Mammary epithelial cell (primary cell): Measurements from ENCODE around the gene MOV10L1.

Source experiments
- EZH2 ChIP-seq: IDR thresholded peaks from 2 replicates; pipeline ENCODE4 v1.6.1; 2012; ENCODE audit warnings: low read length, inconsistent platforms, borderline replicate concordance
- TF ChIP-seq, protein P1 (sequence below), 2 donors: IDR thresholded peaks in 1 of 2; conservative IDR thresholded peaks in 1 of 2; 2 replicates each; pipeline ENCODE4 v1.5.1; 2011 to 2012; ENCODE audit warnings: inconsistent platforms in 2 of 2, low read length in 2 of 2, mild to moderate bottlenecking in 2 of 2, control low read depth in 1 of 2, low read depth in 1 of 2; ENCODE audit not compliant: insufficient read depth in 1 of 2; ENCODE audit errors: extremely low read depth in 1 of 2

DNA sequence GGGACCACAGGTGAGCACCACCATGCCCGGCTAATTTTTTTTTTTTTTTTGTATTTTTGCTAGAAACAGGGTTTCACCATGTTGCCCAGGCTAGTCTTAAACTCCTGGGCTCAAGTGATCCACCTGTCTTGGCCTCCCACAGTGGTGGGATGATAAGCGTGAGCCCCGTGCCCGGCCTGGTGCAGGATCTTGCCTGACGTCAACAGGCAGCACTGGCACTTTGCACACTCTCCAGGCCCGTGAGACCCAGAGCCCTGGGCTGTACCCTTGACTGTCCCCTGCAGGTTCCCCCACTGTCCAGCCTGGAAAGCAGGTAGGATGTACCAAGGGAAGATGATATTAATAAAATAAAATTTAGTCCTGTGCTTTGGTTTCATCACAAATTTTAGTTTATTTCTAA lies 51.7 kb downstream of the MOV10L1 start:
- TF ChIP-seq, protein P1, sequence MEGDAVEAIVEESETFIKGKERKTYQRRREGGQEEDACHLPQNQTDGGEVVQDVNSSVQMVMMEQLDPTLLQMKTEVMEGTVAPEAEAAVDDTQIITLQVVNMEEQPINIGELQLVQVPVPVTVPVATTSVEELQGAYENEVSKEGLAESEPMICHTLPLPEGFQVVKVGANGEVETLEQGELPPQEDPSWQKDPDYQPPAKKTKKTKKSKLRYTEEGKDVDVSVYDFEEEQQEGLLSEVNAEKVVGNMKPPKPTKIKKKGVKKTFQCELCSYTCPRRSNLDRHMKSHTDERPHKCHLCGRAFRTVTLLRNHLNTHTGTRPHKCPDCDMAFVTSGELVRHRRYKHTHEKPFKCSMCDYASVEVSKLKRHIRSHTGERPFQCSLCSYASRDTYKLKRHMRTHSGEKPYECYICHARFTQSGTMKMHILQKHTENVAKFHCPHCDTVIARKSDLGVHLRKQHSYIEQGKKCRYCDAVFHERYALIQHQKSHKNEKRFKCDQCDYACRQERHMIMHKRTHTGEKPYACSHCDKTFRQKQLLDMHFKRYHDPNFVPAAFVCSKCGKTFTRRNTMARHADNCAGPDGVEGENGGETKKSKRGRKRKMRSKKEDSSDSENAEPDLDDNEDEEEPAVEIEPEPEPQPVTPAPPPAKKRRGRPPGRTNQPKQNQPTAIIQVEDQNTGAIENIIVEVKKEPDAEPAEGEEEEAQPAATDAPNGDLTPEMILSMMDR (conservative IDR thresholded peaks at IDR 0.05 in 1 of 2, IDR thresholded peaks at IDR 0.05 in 1 of 2; ENCODE audit: extremely low read depth in 1 of 2, insufficient read depth in 1 of 2, low read depth in 1 of 2, low read length in 2 of 2) = no peak
- no peak for TF ChIP-seq EZH2
